Hindlimb muscle (tissue), 1 donor: ENCODE data around the gene PHC2. TPM values are rescaled to one million over a fixed set of nuclear protein-coding genes. Genes with fewer than 3 reads are reported as not detected.

ENCODE experiments used
- DNase-seq: peaks from one replicate; pipeline ENCODE4 v3.0.0-alpha.2; 2013
- polyA plus RNA-seq: library from polyadenylated mRNA; unstranded; fragments of 120-200 nt; gene quantifications from one replicate; pipeline ENCODE4 v1.2.1, GENCODE V29; 2013; ENCODE audit not compliant: insufficient read length

PHC2 gene
- polyA plus RNA-seq, 1 donor, result 77.9 TPM

- DNase-seq, result peak; percentile 67
Observed at GRCh38 chr1:33388805-33389771, 41.8 kb downstream of the PHC2 start.

GRCh38 chr1:33387625-33388024 is 43.3 kb downstream of the PHC2 start:
- no peak for DNase-seq

GRCh38 chr1:33385251-33385650 is 45.6 kb downstream of the PHC2 start:
- DNase-seq, result no peak

GRCh38 chr1:33384040-33384812 is 46.7 kb downstream of the PHC2 start:
- DNase-seq, result no peak

GRCh38 chr1:33383489-33383888 is 47.4 kb downstream of the PHC2 start:
- no peak for DNase-seq

GRCh38 chr1:33382661-33383415 is 48.1 kb downstream of the PHC2 start:
- peak; percentile 51 for DNase-seq

- no peak for DNase-seq
Observed at GRCh38 chr1:33381977-33382376, 48.9 kb downstream of the PHC2 start.

- no peak for DNase-seq
Observed at GRCh38 chr1:33380811-33381210, 50.1 kb downstream of the PHC2 start.

GRCh38 chr1:33379631-33380354 is 51.1 kb downstream of the PHC2 start:
- DNase-seq, result no peak

GRCh38 chr1:33378976-33379375 is 51.9 kb downstream of the PHC2 start:
- no peak for DNase-seq

GRCh38 chr1:33378524-33378923 is 52.4 kb downstream of the PHC2 start:
- no peak for DNase-seq

- no peak for DNase-seq
Observed at GRCh38 chr1:33377756-33378155, 53.1 kb downstream of the PHC2 start.

- no peak for DNase-seq
Observed at GRCh38 chr1:33377013-33377412, 53.9 kb downstream of the PHC2 start.

GRCh38 chr1:33375316-33375715 is 55.6 kb downstream of the PHC2 start:
- no peak for DNase-seq

- DNase-seq, result no peak
Observed at GRCh38 chr1:33374336-33375105, 56.4 kb downstream of the PHC2 start.

- DNase-seq, result no peak
Observed at GRCh38 chr1:33373606-33374005, 57.3 kb downstream of the PHC2 start.

- no peak for DNase-seq
Observed at GRCh38 chr1:33372677-33373076, 58.2 kb downstream of the PHC2 start.

- DNase-seq, result no peak
Observed at GRCh38 chr1:33372162-33372561, 58.7 kb downstream of the PHC2 start.

GRCh38 chr1:33371334-33371733 is 59.6 kb downstream of the PHC2 start:
- no peak for DNase-seq

- DNase-seq, result no peak
Observed at GRCh38 chr1:33370827-33371226, 60.1 kb downstream of the PHC2 start.

- no peak for DNase-seq
Observed at GRCh38 chr1:33370301-33370700, 60.6 kb downstream of the PHC2 start.
